Measurements from ENCODE around the gene GJB6. TPM values are rescaled to one million over a fixed set of nuclear protein-coding genes. Genes with fewer than 3 reads are reported as not detected.

GJB6 gene
- total and polyA plus RNA-seq, 2 experiments from 2014 or later = not detected

GRCh38 chr13:20247963-20248362 lies 15.8 kb upstream of the GJB6 start:
- Histone ChIP-seq H3F3A (replicated peaks; ENCODE audit: low read depth) (no peaks in the 10 kb centered on the region), H3K4me1 (ENCODE audit: insufficient read depth) (no peaks in the 10 kb centered on the region), H3K79me2 (replicated peaks; ENCODE audit: insufficient read depth) (no peaks in the 10 kb centered on the region), H3K9me2 (ENCODE audit: insufficient read depth) (no peaks in the 10 kb centered on the region), H3K27ac (ENCODE audit: low read depth) (no peak overlapping the region), H3K36me3 (ENCODE audit: insufficient read depth) (no peaks in the 10 kb centered on the region), H3K4me3 (no peak overlapping the region), H3K27me3 (ENCODE audit: insufficient read depth) (no peaks in the 10 kb centered on the region), H4K20me1 (replicated peaks; ENCODE audit: insufficient read depth) (no peaks in the 10 kb centered on the region), H3K4me2 (no peak overlapping the region), H2AFZ (no peak overlapping the region)
- Mint-ChIP-seq H3K4me3 (no peak overlapping the region), H3K36me3 (ENCODE audit: low read depth) (peaks cover 6% of the 10 kb centered on the region; the same call in 2 of the 3 replicates), H3K27me3 (ENCODE audit: insufficient read depth, low read depth, poor library complexity) (peaks cover 6% of the 10 kb centered on the region), H3K27ac (no peak overlapping the region), H3K4me1 (no peaks in the 10 kb centered on the region), H3K9me3 (peaks cover 18% of the 10 kb centered on the region)
- no peak for DNase-seq (ENCODE audit: low spot score)
- no peak for TF ChIP-seq NANOG (IDR thresholded peaks at IDR 0.05; ENCODE audit: borderline replicate concordance)
- no peak for TF ChIP-seq ZNF114 (CRISPR knock-in tag; IDR thresholded peaks at IDR 0.05)
- TF ChIP-seq POLR2AphosphoS5 (IDR thresholded peaks at IDR 0.05; ENCODE audit: low read depth) = no peak
- TF ChIP-seq CTCF (conservative IDR thresholded peaks at IDR 0.05; ENCODE audit: low read depth in 2 of 2) = no peak
- no peak for TF ChIP-seq CREB1 (CRISPR knock-in tag; IDR thresholded peaks at IDR 0.05; ENCODE audit: low read depth)
- no peak for ATAC-seq

GRCh38 chr13:20247403-20247802 lies 15.3 kb upstream of the GJB6 start:
- no peaks in the 10 kb centered on the region for H3K27me3 ChIP-seq (ENCODE audit: insufficient read depth)
- Mint-ChIP-seq H3K36me3 (ENCODE audit: low read depth) (peaks cover 11% of the 10 kb centered on the region), H3K9me3 (peaks cover 23% of the 10 kb centered on the region), H3K27me3 (ENCODE audit: insufficient read depth, low read depth, poor library complexity) (peaks cover 6% of the 10 kb centered on the region), H3K4me1 (no peaks in the 10 kb centered on the region), H3K4me3 (no peak overlapping the region), H3K27ac (no peak overlapping the region)
- no peaks in the 10 kb centered on the region for H3K36me3 ChIP-seq (ENCODE audit: insufficient read depth)
- H3K4me3 ChIP-seq = no peak overlapping the region
- DNase-seq (ENCODE audit: low spot score) = no peak
- no peaks in the 10 kb centered on the region for H3K79me2 ChIP-seq (replicated peaks; ENCODE audit: insufficient read depth)
- no peak overlapping the region for H3K4me2 ChIP-seq
- no peaks in the 10 kb centered on the region for H4K20me1 ChIP-seq (replicated peaks; ENCODE audit: insufficient read depth)
- H3K27ac ChIP-seq (ENCODE audit: low read depth) = no peak overlapping the region
- H3K4me1 ChIP-seq (ENCODE audit: insufficient read depth) = no peaks in the 10 kb centered on the region
- no peaks in the 10 kb centered on the region for H3F3A ChIP-seq (replicated peaks; ENCODE audit: low read depth)
- no peak for ATAC-seq
- TF ChIP-seq STAT1 (IDR thresholded peaks at IDR 0.05; ENCODE audit: unreplicated experiment) = no peak
- no peaks in the 10 kb centered on the region for H3K9me2 ChIP-seq (ENCODE audit: insufficient read depth)
- no peak overlapping the region for H2AFZ ChIP-seq

- peaks cover 27% of the 10 kb centered on the region for H3K9me3 Mint-ChIP-seq
- no peaks in the 10 kb centered on the region for H3K79me2 ChIP-seq (replicated peaks; ENCODE audit: insufficient read depth)
- no peak overlapping the region for H3K27ac Mint-ChIP-seq
- no peak for DNase-seq (ENCODE audit: low spot score)
- no peaks in the 10 kb centered on the region for H3K4me1 ChIP-seq (ENCODE audit: insufficient read depth)
- H4K20me1 ChIP-seq (replicated peaks; ENCODE audit: insufficient read depth) = no peaks in the 10 kb centered on the region
- H3K4me3 Mint-ChIP-seq = no peak overlapping the region
- no peak overlapping the region for H2AFZ ChIP-seq
- no peak overlapping the region for H3K4me3 ChIP-seq
- H3K36me3 ChIP-seq (ENCODE audit: insufficient read depth) = no peaks in the 10 kb centered on the region
- H3K4me2 ChIP-seq = no peak overlapping the region
- no peaks in the 10 kb centered on the region for H3K27me3 ChIP-seq (ENCODE audit: insufficient read depth)
- H3F3A ChIP-seq (replicated peaks; ENCODE audit: low read depth) = no peaks in the 10 kb centered on the region
- H3K36me3 Mint-ChIP-seq (ENCODE audit: low read depth) = peaks cover 15% of the 10 kb centered on the region
- no peaks in the 10 kb centered on the region for H3K9me2 ChIP-seq (ENCODE audit: insufficient read depth)
- ATAC-seq = no peak
- H3K27me3 Mint-ChIP-seq (ENCODE audit: insufficient read depth, low read depth, poor library complexity) = peaks cover 4% of the 10 kb centered on the region
- no peak overlapping the region for H3K27ac ChIP-seq (ENCODE audit: low read depth)
- H3K4me1 Mint-ChIP-seq = no peaks in the 10 kb centered on the region; the same call in 1 of the 3 replicates
- no peak for TF ChIP-seq JUNB (IDR thresholded peaks at IDR 0.05; ENCODE audit: unreplicated experiment)
- TF ChIP-seq ZNF331 (CRISPR knock-in tag; IDR thresholded peaks at IDR 0.05; ENCODE audit: low read depth) = no peak
- no peak for TF ChIP-seq CTCF (conservative IDR thresholded peaks at IDR 0.05; ENCODE audit: low read depth in 2 of 2)
Measured at GRCh38 chr13:20241593-20241992, 9.5 kb upstream of the GJB6 start.
